HEK293 (cell line): ENCODE data around the gene EYS.

ENCODE experiments used
- CTCF ChIA-PET: fragments of 350-600 bp; formaldehyde crosslinking; extraction: SDS; loops from one replicate; lab custom pipeline; 2021; ENCODE audit warnings: antibody characterized with exemption; lab: Yijun Ruan, JAX
- POLR2A ChIA-PET: fragments of 300-600 bp; formaldehyde crosslinking; extraction: SDS; loops from one replicate; lab custom pipeline; 2020; ENCODE audit warnings: antibody characterized with exemption, inconsistent platforms; lab: Yijun Ruan, JAX
- H3K27ac ChIP-seq: fragments of 200-500 bp; sonication (Bioruptor generic); 2 replicates; pipeline ENCODE4 v1.5.1; 2014; ENCODE audit warnings: low read depth, low read length, control low read depth, inconsistent platforms; ENCODE audit errors: extremely low read depth
- H3K36me3 ChIP-seq, 2 experiments: fragments of 200-500 bp in 1 of 2; sonication (Bioruptor generic) in 1 of 2; 1 replicate in 1 of 2; 2 replicates in 1 of 2; pipeline ENCODE4 v1.5.1; 2014 to 2017; ENCODE audit warnings: inconsistent platforms in 2 of 2, low read length in 2 of 2; ENCODE audit not compliant: control insufficient read depth in 2 of 2, insufficient read depth in 1 of 2
- H3K4me1 ChIP-seq: fragments of 200-500 bp; sonication (Bioruptor generic); 2 replicates; pipeline ENCODE4 v1.5.1; 2014; ENCODE audit warnings: mild to moderate bottlenecking, low read length, inconsistent platforms; ENCODE audit not compliant: control insufficient read depth, insufficient read depth
- H3K4me3 ChIP-seq: 2 replicates; pipeline ENCODE4 v1.5.1; 2011; ENCODE audit warnings: low read depth, mild to moderate bottlenecking, control low read depth, low read length, moderate library complexity
- H3K9me3 ChIP-seq: fragments of 200-500 bp; sonication (Bioruptor generic); 2 replicates; pipeline ENCODE4 v1.5.1; 2014; ENCODE audit warnings: low read depth, low read length, inconsistent platforms; ENCODE audit not compliant: control insufficient read depth, insufficient read depth
- BCL11B ChIP-seq: fragments of 450-650 bp; formaldehyde crosslinking; IDR thresholded peaks from 2 replicates; pipeline ENCODE4 v1.5.1; 2016; ENCODE audit warnings: low read depth, missing biosample characterization, missing genetic modification characterization
- ELK4 ChIP-seq: IDR thresholded peaks from 2 replicates; pipeline ENCODE4 v1.6.1; 2011; ENCODE audit warnings: mild to moderate bottlenecking, low read depth, low read length, borderline replicate concordance
- HIC1 ChIP-seq: fragments of 450-650 bp; formaldehyde crosslinking; IDR thresholded peaks from 2 replicates; pipeline ENCODE4 v1.5.1; 2016; ENCODE audit warnings: missing biosample characterization, missing genetic modification characterization
- KLF7 ChIP-seq: fragments of 450-650 bp; formaldehyde crosslinking; IDR thresholded peaks from 2 replicates; pipeline ENCODE4 v1.5.1; 2016; ENCODE audit warnings: missing biosample characterization, missing genetic modification characterization, borderline replicate concordance
- MYNN ChIP-seq: fragments of 450-650 bp; formaldehyde crosslinking; IDR thresholded peaks from 2 replicates; pipeline ENCODE4 v1.5.1; 2016; ENCODE audit warnings: missing biosample characterization, missing genetic modification characterization, borderline replicate concordance
- ZBTB21 ChIP-seq: fragments of 450-650 bp; formaldehyde crosslinking; IDR thresholded peaks from 2 replicates; pipeline ENCODE4 v1.5.1; 2017; ENCODE audit warnings: missing biosample characterization, missing genetic modification characterization
- ZBTB48 ChIP-seq: fragments of 450-650 bp; formaldehyde crosslinking; IDR thresholded peaks from 2 replicates; pipeline ENCODE4 v1.5.1; 2016; ENCODE audit warnings: missing biosample characterization, missing genetic modification characterization
- ZNF138 ChIP-seq: fragments of 450-650 bp; formaldehyde crosslinking; IDR thresholded peaks from 2 replicates; pipeline ENCODE4 v1.5.1; 2016; ENCODE audit warnings: missing biosample characterization, missing genetic modification characterization, borderline replicate concordance
- ZNF148 ChIP-seq: fragments of 450-650 bp; formaldehyde crosslinking; IDR thresholded peaks from 2 replicates; pipeline ENCODE4 v1.5.0; 2017; ENCODE audit warnings: missing biosample characterization, missing genetic modification characterization, borderline replicate concordance
- ZNF18 ChIP-seq: fragments of 450-650 bp; formaldehyde crosslinking; IDR thresholded peaks from 2 replicates; pipeline ENCODE4 v1.5.1; 2016; ENCODE audit warnings: missing biosample characterization, missing genetic modification characterization
- ZNF266 ChIP-seq: fragments of 450-650 bp; formaldehyde crosslinking; IDR thresholded peaks from 2 replicates; pipeline ENCODE4 v1.5.1; 2016; ENCODE audit warnings: missing biosample characterization, missing genetic modification characterization, low read depth
- ZNF302 ChIP-seq: fragments of 450-650 bp; formaldehyde crosslinking; IDR thresholded peaks from 2 replicates; pipeline ENCODE4 v1.5.1; 2016; ENCODE audit warnings: missing biosample characterization, missing genetic modification characterization, low read depth
- ZNF433 ChIP-seq: fragments of 450-650 bp; formaldehyde crosslinking; IDR thresholded peaks from 2 replicates; pipeline ENCODE4 v1.5.1; 2016; ENCODE audit warnings: missing biosample characterization, missing genetic modification characterization, low read depth
- ZNF513 ChIP-seq: fragments of 450-650 bp; IDR thresholded peaks from 2 replicates; pipeline ENCODE4 v1.5.1; 2018; ENCODE audit warnings: missing biosample characterization, missing genetic modification characterization
- ZNF514 ChIP-seq: fragments of 450-650 bp; formaldehyde crosslinking; IDR thresholded peaks from 2 replicates; pipeline ENCODE4 v1.5.1; 2016; ENCODE audit warnings: missing biosample characterization, missing genetic modification characterization
- ZNF544 ChIP-seq: fragments of 450-650 bp; formaldehyde crosslinking; IDR thresholded peaks from 2 replicates; pipeline ENCODE4 v1.5.0; 2017; ENCODE audit warnings: missing biosample characterization, missing genetic modification characterization
- ZNF549 ChIP-seq: fragments of 450-650 bp; IDR thresholded peaks from 2 replicates; pipeline ENCODE4 v1.5.1; 2018; ENCODE audit warnings: missing biosample characterization, missing genetic modification characterization, mild to moderate bottlenecking, inconsistent platforms, moderate library complexity
- ZNF555 ChIP-seq: fragments of 450-650 bp; formaldehyde crosslinking; conservative IDR thresholded peaks from 2 replicates; pipeline ENCODE4 v1.5.1; 2017; ENCODE audit warnings: missing biosample characterization, mild to moderate bottlenecking, missing genetic modification characterization, inconsistent platforms
- ZNF610 ChIP-seq: fragments of 450-650 bp; formaldehyde crosslinking; IDR thresholded peaks from 2 replicates; pipeline ENCODE4 v1.5.1; 2016; ENCODE audit warnings: missing biosample characterization, missing genetic modification characterization, borderline replicate concordance

EYS gene

GRCh38 chr6:65700561-65700960, 6.5 kb downstream of the EYS start (continued):
- TF ChIP-seq HIC1 (tag by site-specific recombination) (no peak), ZNF549 (tag by site-specific recombination) (no peak), ZNF513 (tag by site-specific recombination) (no peak), ZNF18 (tag by site-specific recombination) (no peak), ZNF302 (no peak), ZNF266 (no peak)

- no peaks in the 10 kb centered on the region for H3K36me3 ChIP-seq
- ChIA-PET POLR2A (no interaction called here), CTCF (no interaction called here)
- H3K4me3 ChIP-seq, result no peak overlapping the region
- no peaks in the 10 kb centered on the region for H3K4me1 ChIP-seq
- no peak overlapping the region for H3K27ac ChIP-seq
- TF ChIP-seq ZBTB48 (no peak), BCL11B (tag by site-specific recombination) (no peak), ZNF544 (tag by site-specific recombination) (no peak), ZNF555 (tag by site-specific recombination) (no peak), ZNF148 (tag by site-specific recombination) (no peak), ZNF433 (tag by site-specific recombination) (no peak), ZBTB21 (tag by site-specific recombination) (no peak), ZNF610 (tag by site-specific recombination) (no peak), ZNF138 (no peak), KLF7 (tag by site-specific recombination) (no peak), ELK4 (no peak), ZNF514 (tag by site-specific recombination) (no peak), MYNN (tag by site-specific recombination) (no peak)
- no peaks in the 10 kb centered on the region for H3K9me3 ChIP-seq
Observed at GRCh38 chr6:65692109-65692508, 14.9 kb downstream of the EYS start.
